Ureter (tissue), 1 donor: ENCODE measurements around the gene C11orf42. TPM values are rescaled to one million over a fixed set of nuclear protein-coding genes. Genes with fewer than 3 reads are reported as not detected.

Source experiments
- DNase-seq: peaks from one replicate; pipeline ENCODE4 v3.0.0-alpha.2; 2020; ENCODE audit warnings: low spot score
- total RNA-seq: library from RNA; stranded (reverse); gene quantifications from one replicate; pipeline ENCODE4 v1.2.4, GENCODE V29; 2023
- donor health status: DM: yes; HTN: yes; CAD: no.

The C11orf42 gene
- total RNA-seq, 1 donor from 2014 or later = not detected

DNA sequence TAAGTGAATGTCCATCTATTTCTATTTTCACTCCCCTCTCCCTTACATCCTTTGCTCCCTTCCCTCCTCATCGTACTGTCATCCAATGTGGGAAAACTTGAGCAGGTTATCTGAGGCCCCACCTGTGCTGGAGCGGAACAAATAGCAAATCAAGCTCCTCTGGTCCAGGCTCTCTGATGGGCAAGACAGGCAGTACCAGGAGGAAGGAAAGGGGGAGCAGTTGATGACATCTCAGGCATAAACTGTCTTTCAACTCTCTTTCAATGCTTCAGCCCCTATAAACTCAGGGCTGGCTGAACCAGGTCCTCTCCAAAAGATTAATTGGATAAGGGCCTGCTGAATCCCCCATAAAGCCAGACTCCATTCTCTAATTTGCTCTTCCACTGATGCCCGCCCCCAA is 52.8 kb downstream of the C11orf42 start:
- DNase-seq = no peak

DNA sequence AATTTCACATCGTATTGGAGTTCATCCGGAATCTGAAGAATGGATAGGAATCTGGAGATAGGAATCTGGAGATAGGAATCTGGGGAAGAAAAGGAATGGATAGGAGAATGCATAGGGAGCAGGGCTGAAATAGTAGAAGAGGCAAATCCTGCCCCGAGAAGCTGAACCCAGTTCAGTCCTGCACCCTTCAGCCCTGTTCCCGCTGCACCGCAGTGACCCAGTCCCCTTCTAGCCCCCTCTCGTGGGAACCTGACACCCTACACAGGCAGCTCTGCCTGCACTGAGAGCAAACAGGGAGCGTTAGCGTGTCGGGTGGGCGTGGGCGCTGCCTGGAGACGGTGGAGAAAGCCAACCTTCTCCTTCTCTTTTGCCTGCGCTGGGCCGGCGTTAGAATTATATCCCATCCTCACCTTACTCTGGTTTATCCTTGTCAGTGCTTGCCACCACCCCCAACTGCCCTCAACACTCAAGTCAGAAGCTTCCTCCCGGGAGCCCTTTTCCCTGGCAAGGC is 53.3 kb downstream of the C11orf42 start:
- DNase-seq = no peak

DNA sequence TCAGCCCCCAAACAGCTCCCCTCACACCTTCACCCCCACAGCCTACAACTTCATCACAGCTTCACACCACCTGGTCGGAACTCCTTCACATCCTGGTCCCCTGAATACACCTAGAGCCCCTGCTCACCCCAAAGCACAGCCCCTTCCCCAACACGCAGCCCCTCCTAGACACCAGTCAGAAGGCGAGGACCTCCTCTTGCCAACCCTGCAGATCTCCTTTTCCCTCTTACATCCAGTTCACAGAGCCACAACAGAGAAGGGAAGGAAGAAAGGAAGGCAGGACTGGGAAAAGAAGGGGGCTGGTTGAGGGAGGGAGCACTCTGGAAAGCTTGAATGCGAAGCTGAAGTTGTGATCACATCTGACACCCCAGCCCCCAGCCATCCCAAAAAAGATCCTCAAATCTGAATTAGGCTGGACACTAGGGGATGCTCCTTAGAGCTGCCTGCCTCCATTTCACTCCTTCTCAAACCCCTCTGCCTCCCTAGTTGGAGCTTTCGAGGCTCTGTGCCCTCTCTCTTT is 54.9 kb downstream of the C11orf42 start:
- no peak for DNase-seq

Other genes with a start within 250 kb of the C11orf42 start
- not detected for gene OR56A5, start 237.1 kb upstream of the C11orf42 start, total RNA-seq
- not detected for gene OR52L1, start 218.6 kb upstream of the C11orf42 start, total RNA-seq
- 0.10 TPM for gene OR56A4, start 198.6 kb upstream of the C11orf42 start, total RNA-seq
- gene OR56A1, start 174.8 kb upstream of the C11orf42 start, total RNA-seq = 0.05 TPM
- not detected for gene OR56B4, start 97.9 kb upstream of the C11orf42 start, total RNA-seq
- not detected for gene OR52B2, start 35.2 kb upstream of the C11orf42 start, total RNA-seq
- gene OR52W1, start 6.3 kb upstream of the C11orf42 start, total RNA-seq = not detected
- gene FHIP1B, start 29.1 kb downstream of the C11orf42 start, total RNA-seq = 49.5 TPM
- gene CNGA4, start 33.5 kb downstream of the C11orf42 start, total RNA-seq = 0.26 TPM
- gene CCKBR, start 54.3 kb downstream of the C11orf42 start, total RNA-seq = not detected
- gene CAVIN3, start 114.9 kb downstream of the C11orf42 start, total RNA-seq = 39.0 TPM
- gene SMPD1, start 184.9 kb downstream of the C11orf42 start, total RNA-seq = 32.9 TPM
- gene APBB1, start 213.5 kb downstream of the C11orf42 start, total RNA-seq = 24.9 TPM
- 1.2 TPM for gene HPX, start 235.4 kb downstream of the C11orf42 start, total RNA-seq